Motor neuron (in vitro differentiated cells): ENCODE measurements around the gene FAF1. TPM values are rescaled to one million over a fixed set of nuclear protein-coding genes. Genes with fewer than 3 reads are reported as not detected.
A peak's percentile ranks its signal among the peaks of the same experiment; 100 is the strongest.

Source experiments
- ATAC-seq, 8 experiments: fragments of 200-7000 bp; cut with Tn5 transposase; replicated peaks in 6 of 8; 2 replicates each; pipeline ENCODE4 v1.8.0; 2021; ENCODE audit warnings: mild to moderate bottlenecking in 8 of 8, moderate library complexity in 8 of 8
- H3K27ac ChIP-seq, 2 donors: fragments of 250-450 bp; sonication (Bioruptor Pico); 2 replicates each; pipeline ENCODE4 v1.9.0; 2021; ENCODE audit warnings: antibody characterized with exemption in 2 of 2, mild to moderate bottlenecking in 2 of 2, moderate library complexity in 1 of 2
- H3K4me1 ChIP-seq, 2 donors: fragments of 250-450 bp; sonication (Bioruptor Pico); replicated peaks in 1 of 2; 2 replicates each; pipeline ENCODE4 v1.6.1; 2021; ENCODE audit warnings: antibody characterized with exemption in 2 of 2, mild to moderate bottlenecking in 2 of 2, moderate library complexity in 1 of 2
- H3K4me3 ChIP-seq, 5 donors: fragments of 250-450 bp; sonication (Bioruptor Pico); 2 replicates each; pipeline ENCODE4 v1.9.0; 2021; ENCODE audit warnings: antibody characterized with exemption in 5 of 5, mild to moderate bottlenecking in 5 of 5, moderate library complexity in 4 of 5
- WGBS, 10 experiments: fragments of 450-650 bp; shearing (Covaris generic); methylation state at CpG; one replicate each; pipeline ENCODE4 v1.0.0; 2022; 5-methylcytosine and 5-hydroxymethylcytosine counted together
- in situ Hi-C, 9 experiments: fragments of 400-800 bp; cut with MboI; loops; one replicate each; pipeline ENCODE4 v1.15.0; 2021; ENCODE audit warnings: low sequenced_read_pairs in 9 of 9, low pct_unique_long_range_greater_than_20kb in 2 of 9; ENCODE audit not compliant: unreplicated experiment in 9 of 9
- total RNA-seq, 8 experiments: library from RNA; unstranded; fragments of 300-600 nt; gene quantifications; 2 replicates each; pipeline versions ENCODE4 v1.2.3 to v1.2.4, GENCODE V29; 2022

The FAF1 gene
- total RNA-seq, 8 experiments from 2014 or later: 26.3 to 79.4 (median 52.0) TPM

- whole genome bisulfite sequencing, 10 experiments: 78 to 100% (median 92%) methylated on average over 3 to 7 of the region's 7 CpGs
- no peaks in the 10 kb centered on the region for H3K4me1 ChIP-seq
- no peak overlapping the region for H3K27ac ChIP-seq
- in situ Hi-C loops: no loop called here
- ATAC-seq: peak in 3 of 8 experiments; percentile 48 to 60 (median 58)
- no peak overlapping the region for H3K4me3 ChIP-seq
Measured at GRCh38 chr1:50603274-50604271, 356.5 kb downstream of the FAF1 start.

DNA sequence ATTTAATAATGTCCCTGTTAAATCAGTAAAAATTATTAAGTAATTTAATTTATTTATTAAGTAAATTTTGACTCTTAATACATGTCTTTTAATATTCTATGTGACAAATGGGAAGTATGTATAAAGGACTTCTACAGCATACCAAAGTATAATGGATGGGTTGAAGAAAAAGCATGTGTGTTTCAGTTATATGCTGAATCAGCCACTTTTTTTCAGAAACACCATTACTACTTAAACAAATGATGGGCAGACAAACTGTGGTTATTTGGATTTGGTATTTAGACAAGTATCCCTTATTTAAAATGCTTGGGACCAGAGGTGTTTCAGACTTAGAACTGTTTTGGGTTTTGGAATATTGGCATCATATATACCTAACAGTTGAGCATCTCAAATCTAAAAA lies 360.5 kb downstream of the FAF1 start:
- no peak for ATAC-seq
- no peak overlapping the region for H3K27ac ChIP-seq
- in situ Hi-C loops: no loop called here
- H3K4me1 ChIP-seq: no peaks in the 10 kb centered on the region
- H3K4me3 ChIP-seq: no peak overlapping the region

- Histone ChIP-seq H3K4me3 (no peak overlapping the region), H3K4me1 (no peaks in the 10 kb centered on the region), H3K27ac (no peak overlapping the region)
- in situ Hi-C loops: no loop called here
- ATAC-seq: no peak
- 80 to 100% (median 96%) methylated on average over 1 to 8 of the region's 8 CpGs for WGBS, 10 experiments
Measured at GRCh38 chr1:50595874-50596273, 364.2 kb downstream of the FAF1 start.

DNA sequence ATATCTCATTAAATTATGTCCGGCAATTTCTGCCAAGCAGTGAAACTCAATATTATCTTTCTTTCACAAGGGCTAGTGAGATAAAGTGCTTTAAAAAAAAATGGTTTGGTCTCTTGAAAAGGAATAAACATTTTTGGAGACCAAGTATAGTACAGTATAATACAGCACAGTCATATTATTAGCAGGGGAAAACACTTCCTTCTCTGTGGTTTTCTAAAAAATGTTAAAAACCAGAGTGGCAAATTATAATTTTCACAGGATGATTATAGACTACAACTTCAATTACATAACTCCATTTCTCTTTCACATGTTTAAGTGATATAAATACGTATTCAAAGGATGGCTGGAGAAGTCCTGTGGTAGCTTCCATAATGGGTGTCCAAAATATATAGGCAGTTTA lies 366.6 kb downstream of the FAF1 start:
- Histone ChIP-seq H3K27ac (no peak overlapping the region), H3K4me3 (no peak overlapping the region), H3K4me1 (no peaks in the 10 kb centered on the region)
- no peak for ATAC-seq
- WGBS, 10 experiments: 90 to 100% (median 100%) methylated on average over 1 to 2 of the region's 2 CpGs
- in situ Hi-C loops: no loop called here

- Histone ChIP-seq H3K4me1 (no peaks in the 10 kb centered on the region), H3K4me3 (no peak overlapping the region), H3K27ac (no peak overlapping the region)
- in situ Hi-C loops: no loop called here
- 78 to 100% (median 96%) methylated on average over 1 to 4 of the region's 4 CpGs for WGBS, 10 experiments
- no peak for ATAC-seq
Measured at GRCh38 chr1:50591598-50591997, 368.5 kb downstream of the FAF1 start.

DNA sequence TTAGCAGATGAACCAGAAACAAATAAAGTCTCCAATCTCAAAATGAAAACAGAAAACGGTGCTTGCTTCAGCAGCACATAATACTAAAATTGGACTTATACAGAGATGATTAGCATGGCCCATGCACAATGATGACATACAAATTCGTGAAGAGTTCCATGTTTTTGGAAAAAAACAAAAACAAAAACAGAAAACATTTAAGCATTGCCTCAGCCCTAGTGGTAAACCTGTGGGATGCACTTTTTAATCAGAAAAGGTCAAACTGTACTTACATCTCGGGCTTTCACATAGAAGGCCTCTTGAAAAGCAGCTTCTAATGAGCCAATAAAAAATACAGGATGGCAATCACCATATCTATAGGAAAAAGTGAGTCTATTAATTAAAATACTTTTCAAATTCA lies 377.7 kb downstream of the FAF1 start:
- Histone ChIP-seq H3K4me1 (no peaks in the 10 kb centered on the region), H3K27ac (no peak overlapping the region), H3K4me3 (no peak overlapping the region)
- ATAC-seq: no peak
- in situ Hi-C loops: no loop called here
- WGBS, 10 experiments: 74 to 100% (median 89%) methylated on average over 1 to 3 of the region's 3 CpGs; no CpG with 5 or more reads in 1 of the 10 experiments

GRCh38 chr1:50570066-50570468 lies 390.0 kb downstream of the FAF1 start:
- H3K4me1 ChIP-seq: peaks cover 17 to 18% of the 10 kb centered on the region in 2 donors
- H3K4me3 ChIP-seq: no peak overlapping the region
- 13 to 100% (median 32%) methylated on average over 2 to 7 of the region's 7 CpGs for WGBS, 10 experiments
- ATAC-seq: peak in 5 of 8 experiments; percentile 44 to 98 (median 66)
- in situ Hi-C loops: no loop called here
- H3K27ac ChIP-seq: no peak overlapping the region

- Histone ChIP-seq H3K4me3 (no peak overlapping the region), H3K4me1 (peaks cover 17 to 18% of the 10 kb centered on the region in 2 donors), H3K27ac (no peak overlapping the region)
- ATAC-seq: peak in 2 of 8 experiments; percentile 56 to 58
- 0 to 100% (median 20%) methylated on average over 1 of the region's 1 CpG; no CpG with 5 or more reads in 3 of the 10 experiments for WGBS, 10 experiments
- in situ Hi-C loops: no loop called here
Measured at GRCh38 chr1:50568782-50569181, 391.3 kb downstream of the FAF1 start.

DNA sequence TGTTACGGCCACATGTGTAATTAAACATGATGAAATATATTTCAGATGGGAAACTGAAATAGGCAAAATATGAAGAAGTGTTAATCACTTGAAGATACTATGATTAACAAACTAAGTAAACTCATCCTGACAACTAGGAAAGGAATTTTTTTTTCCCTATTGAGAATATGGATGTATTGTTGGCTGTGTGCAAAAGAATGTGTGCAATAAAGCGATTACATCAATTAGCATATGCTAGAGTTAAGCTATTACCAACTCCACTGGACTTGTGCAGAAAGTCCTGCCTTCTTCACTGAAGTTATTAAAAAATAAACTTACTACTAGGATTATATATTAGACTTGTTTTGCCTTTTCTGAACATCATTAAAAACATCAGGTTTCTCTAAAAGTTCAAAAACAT lies 393.7 kb downstream of the FAF1 start:
- Histone ChIP-seq H3K4me3 (no peak overlapping the region), H3K27ac (no peak overlapping the region), H3K4me1 (peaks cover 17 to 18% of the 10 kb centered on the region in 2 donors)
- ATAC-seq: peak in 3 of 8 experiments; percentile 68 to 73 (median 71)
- in situ Hi-C loops: no loop called here
- WGBS, 10 experiments: 30 to 100% (median 81%) methylated on average over 1 to 2 of the region's 2 CpGs

DNA sequence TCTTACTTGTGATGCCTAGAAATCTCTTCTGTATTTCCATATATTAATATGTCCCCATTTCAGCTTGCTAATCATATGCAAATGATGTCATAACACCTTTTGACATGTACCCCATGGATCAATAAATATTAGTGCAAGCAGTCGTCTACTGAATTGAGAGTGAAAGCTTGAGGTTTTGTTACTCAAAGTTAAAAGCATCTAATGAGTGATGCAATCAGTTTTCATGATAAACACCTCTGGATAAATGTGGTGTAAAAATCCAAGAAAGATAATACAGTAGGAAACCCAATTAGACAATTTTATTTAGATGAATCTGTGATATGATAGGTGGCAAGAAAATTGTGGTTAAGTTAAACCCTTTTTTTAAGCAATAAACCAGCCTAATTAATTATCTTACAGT lies 395.6 kb downstream of the FAF1 start:
- WGBS, 10 experiments: 78 to 100% (median 87%) methylated on average over 1 of the region's 1 CpG; no CpG with 5 or more reads in 4 of the 10 experiments
- H3K27ac ChIP-seq: no peak overlapping the region
- H3K4me1 ChIP-seq: peaks cover 4 to 5% of the 10 kb centered on the region in 2 donors
- ATAC-seq: no peak
- in situ Hi-C loops: no loop called here
- H3K4me3 ChIP-seq: no peak overlapping the region

GRCh38 chr1:50562106-50562505 lies 398.0 kb downstream of the FAF1 start:
- 75 to 100% (median 90%) methylated on average over 1 of the region's 1 CpG; no CpG with 5 or more reads in 2 of the 10 experiments for WGBS, 10 experiments
- H3K4me3 ChIP-seq: no peak overlapping the region
- H3K4me1 ChIP-seq: no peaks in the 10 kb centered on the region
- in situ Hi-C loops: no loop called here
- no peak overlapping the region for H3K27ac ChIP-seq
- ATAC-seq: no peak

DNA sequence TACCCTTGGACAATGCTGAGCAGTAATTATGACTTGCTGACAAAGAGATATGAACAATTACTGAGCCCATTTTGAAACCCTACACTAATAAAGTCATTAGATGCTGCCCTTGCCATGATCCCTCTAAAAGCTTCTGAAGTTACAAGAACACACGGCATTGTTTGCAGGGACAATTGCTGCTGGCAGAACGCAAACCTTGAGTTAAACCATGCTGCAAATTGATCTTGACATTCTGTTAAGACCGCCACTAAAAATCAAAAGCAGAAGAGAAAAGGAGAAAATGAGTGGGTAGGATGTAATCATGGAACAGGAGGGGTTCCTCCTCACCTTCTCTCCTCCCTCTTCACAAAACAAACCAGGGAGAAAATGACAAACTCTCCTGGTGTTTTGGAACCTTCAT lies 400.6 kb downstream of the FAF1 start:
- no peaks in the 10 kb centered on the region for H3K4me1 ChIP-seq
- H3K27ac ChIP-seq: no peak overlapping the region
- no peak for ATAC-seq
- WGBS, 10 experiments: 56 to 100% (median 76%) methylated on average over 1 to 3 of the region's 3 CpGs
- in situ Hi-C loops: no loop called here
- no peak overlapping the region for H3K4me3 ChIP-seq

DNA sequence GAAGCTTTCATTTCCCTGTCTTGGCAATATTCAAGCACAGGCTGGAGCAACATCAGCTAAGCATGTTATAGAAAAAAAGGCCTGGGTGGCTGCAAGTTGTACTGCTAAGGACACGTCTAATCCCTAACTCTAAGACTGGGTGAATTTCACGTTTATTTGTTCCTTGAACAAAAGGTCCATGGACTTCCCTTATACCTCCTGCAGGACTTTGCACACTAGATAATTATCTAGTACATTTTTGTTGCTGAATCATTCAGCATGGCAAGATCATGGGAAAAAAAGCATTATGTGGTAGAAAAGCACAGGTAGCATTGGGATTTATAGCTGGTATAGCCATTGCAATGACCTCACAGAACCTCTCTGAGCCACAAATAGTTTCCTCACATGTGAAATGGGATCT lies 406.1 kb downstream of the FAF1 start:
- H3K27ac ChIP-seq: no peak overlapping the region
- in situ Hi-C loops: no loop called here
- ATAC-seq: no peak
- no peak overlapping the region for H3K4me3 ChIP-seq
- no peaks in the 10 kb centered on the region for H3K4me1 ChIP-seq
- 85 to 100% (median 95%) methylated on average over 1 to 2 of the region's 2 CpGs; no CpG with 5 or more reads in 1 of the 10 experiments for WGBS, 10 experiments

GRCh38 chr1:50548243-50548642 lies 411.8 kb downstream of the FAF1 start:
- in situ Hi-C loops: no loop called here
- 80 to 100% (median 100%) methylated on average over 1 of the region's 1 CpG; no CpG with 5 or more reads in 2 of the 10 experiments for WGBS, 10 experiments
- ATAC-seq: no peak

More at GRCh38 chr1:50548243-50548642, 411.8 kb downstream of the FAF1 start:
- Histone ChIP-seq H3K4me1 (no peaks in the 10 kb centered on the region), H3K27ac (no peak overlapping the region), H3K4me3 (no peak overlapping the region)
